ENCODE measurements around the gene FADS3. TPM values are rescaled to one million over a fixed set of nuclear protein-coding genes. Genes with fewer than 3 reads are reported as not detected.

The FADS3 gene
- total RNA-seq, 4 donors from 2014 or later, result 10.9 to 27.8 (median 18.3) TPM

DNA sequence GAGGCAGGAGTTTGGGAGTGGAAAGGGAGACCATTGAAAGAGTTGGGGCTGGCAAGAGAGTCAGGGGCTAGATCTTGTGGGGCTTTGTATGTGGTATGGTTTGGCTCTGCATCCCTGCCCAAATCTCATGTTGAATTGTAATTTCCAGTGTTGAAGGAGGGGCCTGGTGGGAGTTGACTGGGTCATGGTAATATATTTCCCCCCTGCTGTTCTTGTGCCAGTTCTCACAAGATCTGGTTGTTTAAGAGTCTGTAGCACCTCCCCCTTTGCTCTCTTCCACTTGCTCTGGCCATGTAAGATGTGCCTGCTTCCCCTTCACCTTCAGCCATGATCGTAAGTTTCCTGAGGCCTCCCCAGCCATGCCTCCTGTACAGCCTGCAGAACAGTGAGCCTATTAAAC lies 36.2 kb upstream of the FADS3 start:
- 88 to 93% methylated on average over 1 of the region's 1 CpG for WGBS, 2 donors
- no peak overlapping the region for H3K4me3 ChIP-seq (ENCODE audit: low read depth, poor library complexity, severe bottlenecking)
- TF ChIP-seq, protein P1, sequence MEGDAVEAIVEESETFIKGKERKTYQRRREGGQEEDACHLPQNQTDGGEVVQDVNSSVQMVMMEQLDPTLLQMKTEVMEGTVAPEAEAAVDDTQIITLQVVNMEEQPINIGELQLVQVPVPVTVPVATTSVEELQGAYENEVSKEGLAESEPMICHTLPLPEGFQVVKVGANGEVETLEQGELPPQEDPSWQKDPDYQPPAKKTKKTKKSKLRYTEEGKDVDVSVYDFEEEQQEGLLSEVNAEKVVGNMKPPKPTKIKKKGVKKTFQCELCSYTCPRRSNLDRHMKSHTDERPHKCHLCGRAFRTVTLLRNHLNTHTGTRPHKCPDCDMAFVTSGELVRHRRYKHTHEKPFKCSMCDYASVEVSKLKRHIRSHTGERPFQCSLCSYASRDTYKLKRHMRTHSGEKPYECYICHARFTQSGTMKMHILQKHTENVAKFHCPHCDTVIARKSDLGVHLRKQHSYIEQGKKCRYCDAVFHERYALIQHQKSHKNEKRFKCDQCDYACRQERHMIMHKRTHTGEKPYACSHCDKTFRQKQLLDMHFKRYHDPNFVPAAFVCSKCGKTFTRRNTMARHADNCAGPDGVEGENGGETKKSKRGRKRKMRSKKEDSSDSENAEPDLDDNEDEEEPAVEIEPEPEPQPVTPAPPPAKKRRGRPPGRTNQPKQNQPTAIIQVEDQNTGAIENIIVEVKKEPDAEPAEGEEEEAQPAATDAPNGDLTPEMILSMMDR (IDR thresholded peaks at IDR 0.05), result no peak
- no peak for TF ChIP-seq POLR2A (IDR thresholded peaks at IDR 0.05)
- DNase-seq (ENCODE audit: low spot score in 2 of 2), result peak in 1 of 2 donors; percentile 7
- intact Hi-C loops (cut with DNase I; ENCODE audit: low total_unique reads), result no loop called here

DNA sequence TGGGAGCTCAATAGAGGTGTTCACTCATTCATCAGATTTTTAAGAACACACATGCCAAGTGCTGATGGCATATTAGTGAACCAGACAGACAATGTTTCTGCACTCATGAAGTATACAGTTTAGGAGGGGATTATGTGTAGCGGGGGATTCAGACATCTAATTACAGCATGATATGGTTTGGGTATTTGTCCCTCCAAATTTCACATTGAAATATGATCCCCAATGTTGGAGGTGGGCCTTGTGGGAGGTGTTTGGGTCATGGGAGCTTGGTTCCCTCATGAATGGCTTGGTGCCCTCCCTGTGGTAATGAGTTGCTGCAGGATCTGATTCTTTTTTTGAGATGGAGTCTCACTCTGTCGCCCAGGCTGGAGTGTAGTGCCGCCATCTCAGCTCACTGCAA lies 34.9 kb upstream of the FADS3 start:
- WGBS, 2 donors, result 86 to 90% methylated on average over 3 of the region's 3 CpGs
- intact Hi-C loops (cut with DNase I; ENCODE audit: low total_unique reads), result no loop called here
- TF ChIP-seq, protein P1 (IDR thresholded peaks at IDR 0.05), result no peak
- no peak for TF ChIP-seq POLR2A (IDR thresholded peaks at IDR 0.05)
- peak; percentile 9 to 79 for DNase-seq (ENCODE audit: low spot score in 2 of 2)
- H3K4me3 ChIP-seq (ENCODE audit: low read depth, poor library complexity, severe bottlenecking), result no peak overlapping the region

DNA sequence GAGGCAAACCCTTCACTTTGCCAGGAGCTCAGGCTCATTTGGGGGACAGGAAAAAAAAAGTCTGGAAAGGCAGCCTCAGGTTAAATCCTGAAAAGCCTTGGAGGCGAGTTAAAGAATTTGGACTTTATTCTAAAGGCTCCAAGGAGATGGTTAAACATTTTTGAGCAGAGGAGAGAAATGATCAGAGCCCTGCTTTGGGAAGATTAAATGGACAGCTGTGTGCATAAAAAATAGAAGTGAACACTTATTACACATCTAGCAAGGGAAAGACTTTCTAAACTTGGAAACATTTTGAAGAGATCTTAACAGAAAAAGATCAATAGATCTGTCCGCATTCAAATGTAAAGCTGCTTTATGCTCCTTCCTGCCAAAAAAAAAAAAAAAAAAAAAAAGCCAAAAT lies 34.4 kb upstream of the FADS3 start:
- no peak overlapping the region for H3K4me3 ChIP-seq (ENCODE audit: low read depth, poor library complexity, severe bottlenecking)
- WGBS, 2 donors, result 94 to 98% methylated on average over 2 of the region's 2 CpGs
- DNase-seq (ENCODE audit: low spot score in 2 of 2), result no peak
- intact Hi-C loops (cut with DNase I; ENCODE audit: low total_unique reads), result no loop called here
- TF ChIP-seq, protein P1 (IDR thresholded peaks at IDR 0.05), result no peak
- no peak for TF ChIP-seq POLR2A (IDR thresholded peaks at IDR 0.05)

DNA sequence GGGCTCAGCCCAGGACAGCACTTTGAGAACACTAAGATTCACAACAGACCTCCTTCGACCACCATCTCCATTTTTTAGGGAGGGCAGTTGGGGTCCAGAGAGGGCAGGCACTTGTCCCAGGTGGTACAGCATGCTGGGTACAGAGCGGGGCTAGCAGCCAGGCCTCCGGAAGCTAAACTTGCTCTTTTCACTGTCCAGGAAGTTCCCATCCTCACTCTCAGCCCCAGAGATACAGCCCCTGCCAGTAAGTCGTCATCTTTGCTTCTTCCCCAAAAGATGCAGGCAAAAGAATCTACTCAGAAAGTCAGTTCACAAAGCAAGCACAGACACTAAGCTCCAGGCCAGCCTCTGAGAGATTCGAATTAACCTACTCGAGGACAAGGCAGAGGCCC lies 32.7 kb upstream of the FADS3 start:
- no peak overlapping the region for H3K4me3 ChIP-seq (ENCODE audit: low read depth, poor library complexity, severe bottlenecking)
- intact Hi-C loops (cut with DNase I; ENCODE audit: low total_unique reads), result no loop called here
- WGBS, 2 donors, result 46 to 54% methylated on average over 6 of the region's 6 CpGs
- TF ChIP-seq, protein P1 (IDR thresholded peaks at IDR 0.05), result no peak
- no peak for TF ChIP-seq POLR2A (IDR thresholded peaks at IDR 0.05)
- DNase-seq (ENCODE audit: low spot score in 2 of 2), result peak; percentile 13 to 86

DNA sequence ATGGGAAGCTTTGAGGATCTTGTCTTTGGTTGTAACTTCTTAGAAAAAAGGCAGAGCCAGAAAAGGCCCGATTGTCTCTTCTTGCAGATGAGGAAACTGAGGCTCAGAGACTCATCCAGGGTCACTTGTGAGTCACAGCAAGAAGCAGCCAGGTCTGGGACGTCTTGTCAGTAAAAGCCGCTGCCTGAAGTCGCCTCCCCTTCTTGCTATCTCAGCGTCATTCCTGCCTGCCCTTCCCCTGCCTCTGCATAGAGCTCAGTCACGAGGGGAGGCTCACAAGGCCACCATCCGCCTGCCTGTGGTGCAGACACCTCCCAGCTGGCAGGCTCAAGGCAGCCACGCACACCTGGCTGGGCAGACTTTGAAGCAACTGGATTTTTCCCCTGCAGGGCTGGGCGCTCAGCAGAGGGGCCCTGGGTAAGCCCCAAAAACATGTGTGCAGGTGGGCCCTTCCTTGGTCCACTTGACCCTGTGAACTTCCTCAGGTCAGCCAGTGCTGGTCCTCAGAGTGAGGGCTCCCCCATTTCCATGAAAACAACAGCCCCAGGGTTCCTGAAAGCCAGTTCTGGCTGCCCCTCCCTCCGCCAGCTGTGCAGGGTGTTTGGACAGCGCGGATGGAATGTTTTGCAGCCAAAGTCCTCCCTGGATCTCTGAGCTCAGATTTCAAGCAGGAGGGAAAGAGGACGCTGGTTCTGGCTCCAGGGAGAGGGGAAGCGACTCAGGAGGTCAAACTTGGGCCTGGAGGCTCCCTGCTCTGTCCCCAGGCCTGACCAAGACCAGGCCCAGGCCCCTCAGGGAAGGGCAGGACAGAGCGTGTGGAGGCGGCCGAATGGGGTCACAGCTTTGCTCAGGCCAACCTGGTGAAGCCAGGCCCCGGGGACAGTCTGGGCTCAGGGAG lies 32.1 kb upstream of the FADS3 start:
- no peak for TF ChIP-seq POLR2A (IDR thresholded peaks at IDR 0.05)
- TF ChIP-seq, protein P1 (IDR thresholded peaks at IDR 0.05), result no peak
- DNase-seq (ENCODE audit: low spot score in 2 of 2), result peak; percentile 90 to 97
- intact Hi-C loops (cut with DNase I; ENCODE audit: low total_unique reads), result loop anchor here (1.0 kb wide), 1 partner anchor 40 kb away; no protein-coding TSS in a partner anchor
- H3K4me3 ChIP-seq (ENCODE audit: low read depth, poor library complexity, severe bottlenecking), result no peak overlapping the region
- 20 to 26% methylated on average over 14 of the region's 18 CpGs for WGBS, 2 donors
